ENCODE results near the gene IFNE. TPM values are rescaled to one million over a fixed set of nuclear protein-coding genes. Genes with fewer than 3 reads are reported as not detected.
"Not testable (repeated sequence)": the region's sequence is repeated elsewhere in the genome, so short reads cannot be mapped to it uniquely, and the experiment has no call there.

Gene IFNE
- total RNA-seq, 2 experiments from 2014 or later: not detected

DNA sequence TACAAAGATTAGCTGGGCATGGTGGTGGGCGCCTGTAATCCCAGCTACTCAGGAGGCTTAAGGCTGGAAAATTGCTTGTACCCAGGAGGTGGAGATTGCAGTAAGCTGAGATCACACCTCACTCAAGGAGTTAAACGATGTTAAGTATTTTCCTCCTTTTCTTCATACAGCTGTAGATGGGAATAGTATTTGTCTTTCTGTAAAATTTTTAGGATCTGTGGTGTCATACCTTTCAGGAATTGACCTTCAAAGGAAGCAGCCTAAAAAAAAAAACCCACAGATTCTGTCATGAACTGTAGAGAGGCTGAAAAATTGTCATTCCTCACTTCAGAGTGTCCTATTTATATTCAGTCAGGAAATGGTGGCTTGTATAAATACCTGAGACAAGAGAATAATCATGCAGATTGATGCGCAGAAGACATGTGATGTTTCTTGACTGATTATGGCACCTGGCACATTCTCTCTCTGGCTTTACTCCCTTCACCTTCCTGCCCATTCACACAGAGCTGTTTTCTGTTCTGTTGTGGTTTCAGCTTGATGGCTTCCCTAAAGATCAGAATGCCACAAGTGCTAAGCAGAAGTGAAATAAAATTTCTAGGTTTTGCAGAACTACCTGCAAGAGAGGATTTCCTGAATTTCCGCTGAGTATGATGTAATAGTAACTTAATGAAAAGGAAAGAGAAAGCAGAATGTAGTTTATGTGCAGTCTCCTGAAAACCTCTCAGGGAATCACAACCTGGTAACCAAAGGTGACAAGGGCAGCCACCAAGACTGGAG lies 38.1 kb downstream of the IFNE start:
- H3K9me3 Mint-ChIP-seq: peaks cover 2% of the 10 kb centered on the region
- H3K4me3 Mint-ChIP-seq: peak overlapping the region; percentile 13
- intact Hi-C loops (cut with micrococcal nuclease): loop anchor here (1.0 kb wide), 1 partner anchor 87 kb away; no protein-coding TSS in a partner anchor
- CTCF ChIA-PET: interaction anchor here (0.7 to 1.7 kb wide), 5 partner anchors 9 to 261 kb away, joined by 3 to 6 read pairs (median 5); no protein-coding TSS in a partner anchor
- DNase-seq: peak; percentile 28
- peaks cover 13% of the 10 kb centered on the region for H3K4me1 Mint-ChIP-seq (ENCODE audit: low read depth)
- H3K27ac Mint-ChIP-seq: no peak overlapping the region
- no peaks in the 10 kb centered on the region for H3K27me3 Mint-ChIP-seq (ENCODE audit: low read depth)
- no peaks in the 10 kb centered on the region for H3K36me3 Mint-ChIP-seq (ENCODE audit: low read depth)

DNA sequence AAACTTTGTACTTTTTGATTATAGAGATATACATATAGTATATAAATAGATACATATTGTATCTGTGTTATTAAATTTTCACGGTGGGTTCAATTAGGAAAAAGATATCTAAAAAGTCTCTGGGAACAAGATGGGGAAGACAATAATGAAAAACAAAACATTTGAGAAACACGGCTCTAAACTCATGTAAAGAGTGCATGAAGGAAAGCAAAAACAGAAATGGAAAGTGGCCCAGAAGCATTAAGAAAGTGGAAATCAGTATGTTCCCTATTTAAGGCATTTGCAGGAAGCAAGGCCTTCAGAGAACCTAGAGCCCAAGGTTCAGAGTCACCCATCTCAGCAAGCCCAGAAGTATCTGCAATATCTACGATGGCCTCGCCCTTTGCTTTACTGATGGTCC lies 42.0 kb downstream of the IFNE start, which contains the start of gene IFNA1:
TSS of gene IFNA1 (plus strand) at position 301 of the 400 bp plus-strand sequence. CDS start at position 370, 69 bp downstream.
- CTCF ChIA-PET: interaction anchor here (0.9 kb wide), 1 partner anchor 44 kb away, joined by 3 read pairs; no protein-coding TSS in a partner anchor
- Mint-ChIP-seq H3K27me3 (ENCODE audit: low read depth) (peaks cover 2% of the 10 kb centered on the region), H3K9me3 (peaks cover 2% of the 10 kb centered on the region), H3K36me3 (ENCODE audit: low read depth) (no peaks in the 10 kb centered on the region), H3K27ac (no peak within 1 kb of the TSS), H3K4me1 (ENCODE audit: low read depth) (peaks cover 13% of the 10 kb centered on the region), H3K4me3 (no peak within 1 kb of the TSS)
- intact Hi-C loops (cut with micrococcal nuclease): no loop called here
- DNase-seq: no peak

DNA sequence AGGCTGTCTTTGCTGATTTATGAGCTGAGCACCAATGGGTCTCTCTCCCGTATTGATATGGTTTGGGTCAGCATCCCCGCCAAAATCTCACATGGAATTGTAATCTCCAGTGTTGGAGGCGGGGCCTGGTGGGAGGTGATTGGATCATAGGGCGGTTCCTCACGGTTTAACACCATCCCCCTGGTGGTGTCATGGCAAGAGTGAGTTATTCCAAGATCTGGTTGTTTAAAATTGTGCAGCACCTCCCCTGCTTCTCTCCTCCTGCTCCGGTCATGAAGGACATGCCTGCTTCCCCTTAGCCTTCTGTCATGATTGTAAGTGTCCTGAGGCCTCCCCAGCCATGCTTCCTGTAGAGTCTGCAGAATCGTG lies 47.1 kb downstream of the IFNE start:
- CTCF ChIA-PET: interaction anchor here (0.9 to 3.1 kb wide), 30 partner anchors 9 to 356 kb away, joined by 3 to 28 read pairs (median 4); partner anchors contain the start of gene KLHL9
- H3K9me3 Mint-ChIP-seq; H3K4me1 Mint-ChIP-seq (ENCODE audit: low read depth); H3K27ac Mint-ChIP-seq; H3K36me3 Mint-ChIP-seq (ENCODE audit: low read depth); H3K27me3 Mint-ChIP-seq (ENCODE audit: low read depth); DNase-seq; intact Hi-C loops (cut with micrococcal nuclease); H3K4me3 Mint-ChIP-seq: not testable (repeated sequence)

- intact Hi-C loops (cut with micrococcal nuclease): loop anchor here (1.0 kb wide), 2 partner anchors 21 to 355 kb away; no protein-coding TSS in a partner anchor
Measured at GRCh38 chr9:21434202-21435014, 47.7 kb downstream of the IFNE start.

DNA sequence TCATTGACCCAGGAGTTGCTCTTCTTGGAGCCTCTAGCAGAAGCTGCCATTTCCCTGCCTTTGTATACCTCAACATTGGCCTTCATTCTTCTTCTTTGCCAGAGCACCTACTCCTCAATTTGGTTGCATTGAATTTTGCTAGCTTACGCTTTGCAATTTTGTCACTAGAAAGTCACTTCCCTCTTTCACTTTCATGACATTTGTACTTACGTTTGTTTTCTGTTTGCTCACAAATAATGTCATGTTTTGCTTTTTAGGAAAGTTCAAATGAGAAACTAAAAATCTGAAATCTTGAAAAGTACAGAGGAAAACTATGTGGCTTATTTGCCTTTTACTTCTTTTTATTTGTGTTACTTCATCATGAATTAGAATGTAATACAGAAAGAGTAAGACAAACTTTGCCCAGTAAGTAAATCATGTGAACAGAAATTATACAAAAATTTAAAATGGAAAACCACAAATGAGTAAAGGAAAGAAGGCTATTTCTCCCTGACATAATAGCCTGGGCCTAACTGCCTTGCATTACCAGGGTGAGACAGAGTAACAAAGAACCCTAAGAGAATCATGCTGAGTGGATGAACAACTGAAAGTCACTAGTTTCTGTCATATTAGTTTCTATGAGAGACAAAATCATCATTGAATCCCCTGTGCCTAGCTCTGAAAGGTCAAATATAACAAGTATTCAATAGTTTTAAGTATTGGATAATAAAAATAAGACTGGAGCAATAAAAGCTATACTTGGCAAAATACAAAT lies 49.3 kb downstream of the IFNE start:
- no peak for DNase-seq
- Mint-ChIP-seq H3K27ac (no peak overlapping the region), H3K36me3 (ENCODE audit: low read depth) (no peaks in the 10 kb centered on the region), H3K4me3 (no peak overlapping the region), H3K9me3 (no peaks in the 10 kb centered on the region), H3K4me1 (ENCODE audit: low read depth) (no peaks in the 10 kb centered on the region), H3K27me3 (ENCODE audit: low read depth) (peaks cover 20% of the 10 kb centered on the region)
- CTCF ChIA-PET: interaction anchor here (1.3 to 2.9 kb wide), 4 partner anchors 22 to 355 kb away, joined by 6 to 13 read pairs (median 12); no protein-coding TSS in a partner anchor
- intact Hi-C loops (cut with micrococcal nuclease): no loop called here

More at GRCh38 chr9:21434202-21435014, 47.7 kb downstream of the IFNE start:
- H3K4me3 Mint-ChIP-seq: no peak overlapping the region
- no peaks in the 10 kb centered on the region for H3K36me3 Mint-ChIP-seq (ENCODE audit: low read depth)
- CTCF ChIA-PET: interaction anchor here (0.7 to 3.1 kb wide), 32 partner anchors 10 to 799 kb away, joined by 3 to 28 read pairs (median 4); partner anchors contain the start of gene KLHL9
- H3K27ac Mint-ChIP-seq: no peak overlapping the region
- no peaks in the 10 kb centered on the region for H3K9me3 Mint-ChIP-seq
- H3K27me3 Mint-ChIP-seq (ENCODE audit: low read depth): peaks cover 9% of the 10 kb centered on the region
- DNase-seq: peak; percentile 72
- no peaks in the 10 kb centered on the region for H3K4me1 Mint-ChIP-seq (ENCODE audit: low read depth)

Small RNA genes lying within 50 kb of the gene (microRNA-seq; reads per million reads assigned to microRNA genes)
- gene MIR31 (ENCODE audit: borderline microRNAs expressed, borderline replicate concordance): 2,123 reads per million, percentile 89 among the genes with 10 or more reads in this experiment

Other genes with a start within 250 kb of the IFNE start
- gene IFNA14, start 242.3 kb downstream of the IFNE start, total RNA-seq: not detected
- not detected for gene IFNA5, start 177.0 kb downstream of the IFNE start, total RNA-seq
- 10 to 100 TPM; 17.5 to 18.3 TPM for gene KLHL9, start 146.9 kb downstream of the IFNE start, total RNA-seq
- not detected for gene IFNA6, start 131.4 kb downstream of the IFNE start, total RNA-seq
- gene IFNA13, start 114.3 kb downstream of the IFNE start, total RNA-seq: not detected
- gene IFNA2, start 96.9 kb downstream of the IFNE start, total RNA-seq: not detected
- gene IFNA8, start 73.2 kb downstream of the IFNE start, total RNA-seq: not detected
- gene IFNA1, start 41.9 kb downstream of the IFNE start, total RNA-seq: not detected

Data from activated naive CD4-positive, alpha-beta T cell treated with anti-CD3 and anti-CD28 coated beads for 36 hours (primary cell).